ENCODE data around the gene MACC1.

The MACC1 gene

DNA sequence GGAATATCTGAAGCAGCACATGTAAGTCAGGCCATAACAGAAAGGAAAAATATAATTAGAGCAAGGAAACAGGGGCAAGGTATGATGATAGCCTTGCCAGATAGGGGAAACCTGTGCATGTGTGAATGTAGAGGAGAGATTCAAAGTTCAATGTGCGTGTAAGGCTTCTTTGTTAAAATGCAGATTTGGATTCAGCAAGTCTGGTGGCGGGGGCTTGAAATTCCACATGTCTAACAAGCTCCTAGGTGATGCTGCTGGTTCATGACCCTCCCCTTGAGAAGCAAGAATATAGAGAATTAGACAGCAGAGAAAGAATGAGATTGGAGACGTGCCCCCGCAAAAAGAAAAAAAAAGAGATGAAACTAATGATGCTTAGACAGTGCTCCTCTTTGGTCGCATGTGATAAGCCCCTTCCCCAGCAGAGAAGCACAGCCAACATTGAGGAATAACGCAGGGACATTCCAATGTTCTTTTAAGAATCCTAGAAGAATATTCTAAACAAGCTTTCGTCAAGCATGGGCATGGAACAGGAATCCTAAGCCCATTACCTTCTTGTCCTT, 21.1 kb upstream of the MACC1 start:
- TF ChIP-seq, protein P1, sequence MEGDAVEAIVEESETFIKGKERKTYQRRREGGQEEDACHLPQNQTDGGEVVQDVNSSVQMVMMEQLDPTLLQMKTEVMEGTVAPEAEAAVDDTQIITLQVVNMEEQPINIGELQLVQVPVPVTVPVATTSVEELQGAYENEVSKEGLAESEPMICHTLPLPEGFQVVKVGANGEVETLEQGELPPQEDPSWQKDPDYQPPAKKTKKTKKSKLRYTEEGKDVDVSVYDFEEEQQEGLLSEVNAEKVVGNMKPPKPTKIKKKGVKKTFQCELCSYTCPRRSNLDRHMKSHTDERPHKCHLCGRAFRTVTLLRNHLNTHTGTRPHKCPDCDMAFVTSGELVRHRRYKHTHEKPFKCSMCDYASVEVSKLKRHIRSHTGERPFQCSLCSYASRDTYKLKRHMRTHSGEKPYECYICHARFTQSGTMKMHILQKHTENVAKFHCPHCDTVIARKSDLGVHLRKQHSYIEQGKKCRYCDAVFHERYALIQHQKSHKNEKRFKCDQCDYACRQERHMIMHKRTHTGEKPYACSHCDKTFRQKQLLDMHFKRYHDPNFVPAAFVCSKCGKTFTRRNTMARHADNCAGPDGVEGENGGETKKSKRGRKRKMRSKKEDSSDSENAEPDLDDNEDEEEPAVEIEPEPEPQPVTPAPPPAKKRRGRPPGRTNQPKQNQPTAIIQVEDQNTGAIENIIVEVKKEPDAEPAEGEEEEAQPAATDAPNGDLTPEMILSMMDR (IDR thresholded peaks at IDR 0.05; ENCODE audit: low read depth, low read length, missing control alignments): no peak
- no peak overlapping the region for H3K4me3 ChIP-seq (replicated peaks; ENCODE audit: low read depth, low read length)
- no peak for DNase-seq (ENCODE audit: extremely low read depth, low read depth)

DNA sequence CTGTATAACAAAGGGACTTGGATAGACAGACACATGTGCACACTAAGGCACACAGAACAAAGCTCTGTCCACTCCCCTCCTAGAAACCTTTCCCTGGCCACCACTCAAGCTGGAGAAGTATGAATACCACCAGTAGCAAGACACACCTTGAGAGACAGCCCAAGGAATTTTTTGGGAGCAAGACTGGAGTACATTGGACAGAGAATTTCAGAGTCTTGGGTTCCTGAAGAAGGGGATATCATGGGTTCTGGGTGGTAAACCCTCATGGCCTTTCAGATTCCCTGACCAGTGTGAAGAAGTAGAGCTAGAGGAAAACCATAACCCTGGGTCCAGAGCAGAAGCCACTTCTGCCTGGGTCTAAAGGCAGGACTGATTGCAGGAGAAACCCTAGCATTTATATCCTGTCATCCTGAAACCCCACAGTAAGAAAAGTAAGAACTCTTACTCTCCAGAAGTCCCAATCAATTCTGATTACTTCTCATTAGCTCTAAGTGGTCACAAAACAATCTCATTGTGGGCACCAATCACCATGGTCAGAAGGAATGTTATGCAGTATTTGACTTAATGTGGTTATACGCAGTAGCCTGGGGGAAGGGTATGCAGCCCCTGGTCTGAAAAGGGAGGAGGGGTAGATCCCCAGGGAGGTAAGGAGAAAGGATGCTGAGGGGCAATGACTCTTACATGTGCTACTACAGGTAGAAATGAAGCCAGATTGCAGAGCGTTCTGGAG, 20.4 kb upstream of the MACC1 start:
- TF ChIP-seq, protein P1 (IDR thresholded peaks at IDR 0.05; ENCODE audit: low read depth, low read length, missing control alignments): no peak
- DNase-seq (ENCODE audit: extremely low read depth, low read depth): no peak
- no peak overlapping the region for H3K4me3 ChIP-seq (replicated peaks; ENCODE audit: low read depth, low read length)

DNA sequence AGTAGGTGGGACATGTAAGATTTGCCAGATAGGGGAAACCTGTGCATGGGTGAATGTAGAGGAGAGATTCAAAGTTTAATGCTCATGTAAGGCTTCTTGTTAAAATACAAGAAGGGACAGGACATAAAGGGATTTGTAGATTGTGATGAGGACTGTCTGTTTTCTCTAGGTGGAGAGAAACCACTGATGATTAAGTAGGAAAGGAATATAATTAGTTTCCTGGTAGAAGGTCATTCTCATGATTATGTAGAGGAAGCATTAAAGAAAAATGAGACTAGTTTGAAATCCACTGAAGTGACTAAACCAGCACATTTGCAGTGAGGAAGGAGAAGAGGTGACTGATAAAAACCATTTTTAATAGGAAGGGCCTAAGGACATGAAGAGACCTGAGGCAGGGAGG, 19.6 kb upstream of the MACC1 start:
- H3K4me3 ChIP-seq (replicated peaks; ENCODE audit: low read depth, low read length): no peak overlapping the region
- no peak for DNase-seq (ENCODE audit: extremely low read depth, low read depth)
- TF ChIP-seq, protein P1 (IDR thresholded peaks at IDR 0.05; ENCODE audit: low read depth, low read length, missing control alignments): no peak

DNA sequence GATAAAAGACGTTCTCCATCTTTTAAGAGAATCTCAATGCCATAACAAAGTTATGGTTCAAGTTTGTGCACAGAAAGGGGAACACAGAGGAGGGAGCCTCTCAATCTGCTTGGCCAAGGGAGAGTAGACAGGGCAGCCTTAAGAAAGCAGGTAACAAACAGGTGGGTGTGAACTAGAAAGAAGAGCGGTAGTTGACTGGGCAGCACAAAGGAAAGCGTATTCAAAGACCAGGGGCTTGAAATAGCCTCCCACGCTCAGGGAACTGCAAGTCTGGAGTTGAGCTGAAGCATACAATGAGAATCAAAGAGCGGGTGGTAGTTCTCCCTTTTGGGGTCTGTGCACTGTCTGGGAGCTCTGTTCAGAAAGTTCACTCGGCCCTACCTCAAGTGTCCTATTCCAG, 18.9 kb upstream of the MACC1 start:
- DNase-seq (ENCODE audit: extremely low read depth, low read depth): no peak
- H3K4me3 ChIP-seq (replicated peaks; ENCODE audit: low read depth, low read length): no peak overlapping the region

DNA sequence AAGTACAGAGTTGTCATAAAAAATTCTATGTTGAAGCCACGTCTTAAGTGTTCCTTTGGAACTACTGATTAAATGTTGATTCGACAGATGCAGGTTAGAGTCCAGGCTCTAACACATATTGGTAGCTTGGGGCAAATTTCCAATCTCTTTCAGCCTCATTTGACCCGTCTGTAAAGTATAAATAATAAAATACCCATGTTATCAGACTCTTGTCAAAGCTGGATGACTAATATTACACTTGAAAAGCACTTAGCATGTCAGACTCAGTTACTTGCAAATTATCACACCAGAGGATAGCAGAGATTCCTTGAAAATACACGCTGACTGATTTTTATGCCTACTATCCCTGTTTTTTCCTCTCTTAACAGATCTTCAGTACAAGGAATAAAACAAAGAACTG, 18.1 kb upstream of the MACC1 start:
- TF ChIP-seq, protein P1 (IDR thresholded peaks at IDR 0.05; ENCODE audit: low read depth, low read length, missing control alignments): no peak
- DNase-seq (ENCODE audit: extremely low read depth, low read depth): no peak
- H3K4me3 ChIP-seq (replicated peaks; ENCODE audit: low read depth, low read length): no peak overlapping the region

More for the DNA sequence above, 18.9 kb upstream of the MACC1 start:
- TF ChIP-seq, protein P1 (IDR thresholded peaks at IDR 0.05; ENCODE audit: low read depth, low read length, missing control alignments): no peak

DNA sequence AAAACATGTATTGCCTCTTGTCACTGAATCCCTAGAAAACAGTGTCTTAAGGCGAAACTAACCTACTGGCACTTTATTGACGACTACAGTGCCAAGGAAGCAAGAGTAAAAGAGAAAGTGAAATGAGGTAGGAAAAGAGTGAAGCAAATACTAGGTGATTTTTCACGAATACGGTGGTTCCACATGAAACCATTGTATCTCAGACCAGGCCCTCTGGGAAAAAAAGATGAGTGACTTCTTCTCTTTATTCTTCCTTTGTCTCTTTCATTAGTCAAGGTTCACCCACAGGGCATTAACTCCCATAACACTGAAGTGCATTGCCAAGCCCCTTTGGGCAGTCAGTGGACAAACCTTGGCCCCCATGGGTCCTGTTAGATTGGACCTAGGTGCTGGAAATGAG, 16.2 kb upstream of the MACC1 start:
- H3K4me3 ChIP-seq (replicated peaks; ENCODE audit: low read depth, low read length): no peak overlapping the region
- DNase-seq (ENCODE audit: extremely low read depth, low read depth): no peak
- TF ChIP-seq, protein P1 (IDR thresholded peaks at IDR 0.05; ENCODE audit: low read depth, low read length, missing control alignments): no peak
